Fibroblast of lung (primary cell): ENCODE results near the gene MCF2L2. TPM values are rescaled to one million over a fixed set of nuclear protein-coding genes. Genes with fewer than 3 reads are reported as not detected.

Experiments
- DNase-seq, 2 donors: peaks; one replicate each; pipeline versions ENCODE4 v3.0.0 to v3.0.0-alpha.2; 2010; ENCODE audit warnings: low read depth in 2 of 2
- H2AFZ ChIP-seq: 2 replicates; pipeline ENCODE4 v1.5.1; 2012; ENCODE audit warnings: low read length, control low read depth, inconsistent platforms
- H3K27ac ChIP-seq: 2 replicates; pipeline ENCODE4 v1.5.1; 2011; ENCODE audit warnings: low read length, control low read depth; ENCODE audit not compliant: insufficient read depth
- H3K27me3 ChIP-seq: 2 replicates; pipeline ENCODE4 v1.5.1; 2011; ENCODE audit warnings: mild to moderate bottlenecking, low read length; ENCODE audit not compliant: control insufficient read depth, insufficient read depth
- H3K36me3 ChIP-seq: 2 replicates; pipeline ENCODE4 v1.5.1; 2011; ENCODE audit warnings: low read length; ENCODE audit not compliant: control insufficient read depth, insufficient read depth
- H3K4me1 ChIP-seq: 2 replicates; pipeline ENCODE4 v1.5.1; 2011; ENCODE audit warnings: low read length; ENCODE audit not compliant: control insufficient read depth, insufficient read depth; ENCODE audit errors: extremely low read depth
- H3K4me2 ChIP-seq: 2 replicates; pipeline ENCODE4 v1.5.1; 2011; ENCODE audit warnings: low read length, control low read depth; ENCODE audit not compliant: insufficient read depth; ENCODE audit errors: extremely low read depth
- H3K4me3 ChIP-seq, 4 experiments: fragments of 200-600 bp in 1 of 4; sonication (generic) in 1 of 4; replicated peaks in 1 of 4; 2 replicates each; pipeline ENCODE4 v1.5.1; 2011 to 2016; ENCODE audit warnings: low read length in 4 of 4, low read depth in 3 of 4, mild to moderate bottlenecking in 3 of 4, control low read depth in 2 of 4, inconsistent platforms in 1 of 4, mixed read lengths in 1 of 4; ENCODE audit not compliant: insufficient read depth in 1 of 4; ENCODE audit errors: control extremely low read depth in 1 of 4
- H3K79me2 ChIP-seq: 2 replicates; pipeline ENCODE4 v1.5.1; 2012; ENCODE audit warnings: mild to moderate bottlenecking, low read length, inconsistent platforms; ENCODE audit not compliant: control insufficient read depth, insufficient read depth
- H3K9ac ChIP-seq: 2 replicates; pipeline ENCODE4 v1.5.1; 2011; ENCODE audit warnings: mild to moderate bottlenecking, low read length, control low read depth; ENCODE audit not compliant: insufficient read depth
- H3K9me3 ChIP-seq: 2 replicates; pipeline ENCODE4 v1.5.1; 2012; ENCODE audit warnings: low read depth, low read length; ENCODE audit not compliant: control insufficient read depth, insufficient read depth
- H4K20me1 ChIP-seq: 2 replicates; pipeline ENCODE4 v1.5.1; 2011; ENCODE audit warnings: low read length; ENCODE audit not compliant: control insufficient read depth, insufficient read depth; ENCODE audit errors: extremely low read depth
- EZH2 ChIP-seq: IDR thresholded peaks from 2 replicates; pipeline ENCODE4 v1.5.1; 2012; ENCODE audit warnings: low read length, control low read depth, mild to moderate bottlenecking; ENCODE audit errors: missing control alignments
- polyA plus RNA-seq, 2 donors: library from polyadenylated mRNA; depleted of rRNA in 1 of 2; stranded (reverse) in 1 of 2; unstranded in 1 of 2; fragments of >200 nt; gene quantifications; 2 replicates each; pipeline ENCODE4 v1.2.1, GENCODE V29; 2011 to 2012; ENCODE audit warnings: missing spikeins in 1 of 2
- total RNA-seq: library from RNA; depleted of rRNA; stranded (reverse); fragments of >200 nt; gene quantifications from 2 replicates; pipeline ENCODE4 v1.2.1, GENCODE V29; 2014
- TF ChIP-seq, protein P1 (sequence below), 2 donors: IDR thresholded peaks in 1 of 2; conservative IDR thresholded peaks in 1 of 2; 1 replicate in 1 of 2; 2 replicates in 1 of 2; pipeline ENCODE4 v1.5.1; 2011 to 2012; ENCODE audit warnings: low read length in 2 of 2, control low read depth in 1 of 2, inconsistent platforms in 1 of 2, low read depth in 1 of 2, mild to moderate bottlenecking in 1 of 2

The MCF2L2 gene
- total and polyA plus RNA-seq, 2 donors (not counting 1 experiment from before 2014, with no cell fraction given): under 0.01 to 0.08 TPM

DNA sequence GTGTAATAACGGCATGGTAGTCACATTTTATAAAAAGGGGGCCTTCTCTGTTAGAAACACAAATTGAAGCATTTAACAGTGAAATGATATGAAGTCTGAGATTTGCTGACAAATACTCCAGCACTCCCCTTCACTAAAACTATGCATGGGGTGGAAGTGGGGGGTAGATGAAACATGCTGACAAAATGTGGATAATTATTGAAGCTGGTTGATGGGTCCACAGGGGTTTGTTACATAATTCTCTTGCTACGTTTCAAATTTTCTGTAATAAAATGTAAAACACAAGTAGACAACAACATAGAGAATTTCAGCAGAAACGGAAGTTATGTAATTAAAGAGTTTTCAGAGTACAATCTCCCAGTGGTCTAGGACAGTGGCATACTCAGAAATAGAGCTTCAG, 37.0 kb downstream of the MCF2L2 start:
- no peak overlapping the region for H3K4me3 ChIP-seq
- no peaks in the 10 kb centered on the region for H3K4me1 ChIP-seq
- no peaks in the 10 kb centered on the region for H3K79me2 ChIP-seq
- no peak overlapping the region for H3K9ac ChIP-seq
- DNase-seq: no peak
- no peak overlapping the region for H3K4me2 ChIP-seq
- H3K27ac ChIP-seq: no peak overlapping the region
- no peak overlapping the region for H2AFZ ChIP-seq
- no peaks in the 10 kb centered on the region for H3K36me3 ChIP-seq
- no peaks in the 10 kb centered on the region for H3K9me3 ChIP-seq
- TF ChIP-seq, protein P1, sequence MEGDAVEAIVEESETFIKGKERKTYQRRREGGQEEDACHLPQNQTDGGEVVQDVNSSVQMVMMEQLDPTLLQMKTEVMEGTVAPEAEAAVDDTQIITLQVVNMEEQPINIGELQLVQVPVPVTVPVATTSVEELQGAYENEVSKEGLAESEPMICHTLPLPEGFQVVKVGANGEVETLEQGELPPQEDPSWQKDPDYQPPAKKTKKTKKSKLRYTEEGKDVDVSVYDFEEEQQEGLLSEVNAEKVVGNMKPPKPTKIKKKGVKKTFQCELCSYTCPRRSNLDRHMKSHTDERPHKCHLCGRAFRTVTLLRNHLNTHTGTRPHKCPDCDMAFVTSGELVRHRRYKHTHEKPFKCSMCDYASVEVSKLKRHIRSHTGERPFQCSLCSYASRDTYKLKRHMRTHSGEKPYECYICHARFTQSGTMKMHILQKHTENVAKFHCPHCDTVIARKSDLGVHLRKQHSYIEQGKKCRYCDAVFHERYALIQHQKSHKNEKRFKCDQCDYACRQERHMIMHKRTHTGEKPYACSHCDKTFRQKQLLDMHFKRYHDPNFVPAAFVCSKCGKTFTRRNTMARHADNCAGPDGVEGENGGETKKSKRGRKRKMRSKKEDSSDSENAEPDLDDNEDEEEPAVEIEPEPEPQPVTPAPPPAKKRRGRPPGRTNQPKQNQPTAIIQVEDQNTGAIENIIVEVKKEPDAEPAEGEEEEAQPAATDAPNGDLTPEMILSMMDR (conservative IDR thresholded peaks at IDR 0.05 in 1 of 2, IDR thresholded peaks at IDR 0.05 in 1 of 2; ENCODE audit: low read depth in 1 of 2, low read length in 2 of 2): no peak
- TF ChIP-seq EZH2: no peak
- H4K20me1 ChIP-seq: no peaks in the 10 kb centered on the region
- peaks cover 4% of the 10 kb centered on the region for H3K27me3 ChIP-seq

DNA sequence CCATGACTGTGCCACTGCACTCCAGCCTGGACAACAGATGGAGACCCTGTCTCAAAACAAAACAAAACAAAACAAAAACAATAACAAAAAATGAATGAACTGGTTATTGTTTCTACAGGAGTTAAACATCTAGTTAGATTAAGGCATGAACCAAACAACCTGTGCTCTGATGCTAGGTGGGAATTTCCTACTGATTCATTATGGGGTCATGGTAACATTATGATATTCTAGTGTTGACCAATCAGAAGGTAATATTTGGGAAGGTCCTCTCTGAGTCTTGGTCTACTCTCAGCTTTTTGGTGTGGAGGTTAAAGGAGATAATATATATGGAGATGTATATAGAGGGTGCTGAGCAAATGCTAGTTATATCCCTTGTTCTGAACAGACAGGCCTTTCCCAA, 37.6 kb downstream of the MCF2L2 start:
- no peaks in the 10 kb centered on the region for H3K4me1 ChIP-seq
- H4K20me1 ChIP-seq: no peaks in the 10 kb centered on the region
- no peak overlapping the region for H3K4me2 ChIP-seq
- no peak overlapping the region for H3K27ac ChIP-seq
- H3K27me3 ChIP-seq: peaks cover 4% of the 10 kb centered on the region
- no peaks in the 10 kb centered on the region for H3K79me2 ChIP-seq
- no peak overlapping the region for H3K9ac ChIP-seq
- H3K4me3 ChIP-seq: no peak overlapping the region
- no peaks in the 10 kb centered on the region for H3K36me3 ChIP-seq
- TF ChIP-seq EZH2: no peak
- TF ChIP-seq, protein P1 (conservative IDR thresholded peaks at IDR 0.05 in 1 of 2, IDR thresholded peaks at IDR 0.05 in 1 of 2; ENCODE audit: low read depth in 1 of 2, low read length in 2 of 2): no peak
- no peak overlapping the region for H2AFZ ChIP-seq
- H3K9me3 ChIP-seq: no peaks in the 10 kb centered on the region
- no peak for DNase-seq

DNA sequence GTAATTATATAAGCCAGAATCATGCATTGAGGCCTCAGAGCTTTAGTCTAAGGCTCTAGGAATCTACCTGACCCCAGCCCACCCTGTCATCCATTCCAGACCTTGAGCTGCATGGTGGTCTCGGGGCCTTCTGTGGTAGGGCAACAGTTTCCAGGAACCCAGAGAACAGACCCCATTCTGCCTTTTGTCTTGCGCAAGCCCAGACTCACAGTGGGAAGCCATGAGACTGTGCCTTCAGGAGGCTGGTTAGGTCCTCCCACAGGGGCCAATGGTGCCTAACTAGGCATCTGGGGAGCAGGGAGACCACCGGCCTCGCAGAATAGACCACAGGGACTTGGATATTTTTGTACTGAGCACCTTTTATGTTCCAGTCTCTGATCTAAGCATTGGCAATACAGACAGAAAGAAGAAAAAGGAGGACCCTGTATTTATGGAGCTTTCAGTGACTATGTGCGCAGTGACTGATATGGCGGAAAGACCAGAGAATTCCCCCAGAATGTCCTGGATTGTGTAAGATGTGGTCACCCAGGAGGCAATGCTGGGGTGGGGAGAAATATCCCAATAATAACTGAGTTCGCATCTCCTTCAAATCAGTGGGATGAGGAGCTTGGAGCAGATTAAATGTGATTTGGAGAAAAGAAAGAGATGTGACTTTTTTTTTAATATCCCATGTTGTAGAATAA, 40.1 kb downstream of the MCF2L2 start:
- DNase-seq: no peak
- Histone ChIP-seq H3K27ac (no peak overlapping the region), H3K4me1 (no peaks in the 10 kb centered on the region), H3K4me3 (no peak overlapping the region), H4K20me1 (no peaks in the 10 kb centered on the region), H3K27me3 (peaks cover 4% of the 10 kb centered on the region), H3K36me3 (no peaks in the 10 kb centered on the region), H3K9me3 (no peaks in the 10 kb centered on the region), H3K9ac (no peak overlapping the region), H3K4me2 (no peak overlapping the region), H3K79me2 (no peaks in the 10 kb centered on the region), H2AFZ (no peak overlapping the region)
- no peak for TF ChIP-seq EZH2
- TF ChIP-seq, protein P1 (conservative IDR thresholded peaks at IDR 0.05 in 1 of 2, IDR thresholded peaks at IDR 0.05 in 1 of 2; ENCODE audit: low read depth in 1 of 2, low read length in 2 of 2): no peak
